ENCODE results near the gene DCP1B. TPM values are rescaled to one million over a fixed set of nuclear protein-coding genes. Genes with fewer than 3 reads are reported as not detected.

Gene DCP1B
- total and polyA plus RNA-seq, 10 donors, result 5.5 to 20.8 (median 13.8) TPM

DNA sequence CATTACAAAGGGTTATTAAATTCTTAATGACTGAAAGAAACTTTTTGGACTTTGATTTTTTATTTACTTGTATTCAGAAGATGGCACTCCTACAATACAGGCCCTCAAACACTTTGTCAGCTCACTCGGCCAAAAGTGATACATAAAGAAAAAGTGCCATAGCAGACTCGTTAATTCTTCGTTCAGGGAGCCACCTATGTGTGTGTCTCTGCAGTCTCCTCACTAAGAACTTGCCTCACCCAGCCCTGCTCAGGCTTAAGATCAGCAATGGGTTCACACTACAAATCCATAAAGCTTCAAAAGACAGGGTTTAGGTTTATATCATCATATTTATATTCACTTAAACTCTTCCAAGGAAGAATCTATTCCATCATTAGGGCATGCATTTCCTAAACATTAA is 11.5 kb downstream of the DCP1B start:
- H3K27ac ChIP-seq, result no peak overlapping the region
- H3K4me3 ChIP-seq, result no peak overlapping the region
- DNase-seq, result no peak
- WGBS, 5 donors, result 89 to 96% (median 91%) methylated on average over 3 of the region's 3 CpGs
- peaks cover 0 to 94% (median 27%) of the 10 kb centered on the region in 6 donors for H3K36me3 ChIP-seq
- no peak for TF ChIP-seq POLR2A (IDR thresholded peaks at IDR 0.05)
- TF ChIP-seq, protein P1, sequence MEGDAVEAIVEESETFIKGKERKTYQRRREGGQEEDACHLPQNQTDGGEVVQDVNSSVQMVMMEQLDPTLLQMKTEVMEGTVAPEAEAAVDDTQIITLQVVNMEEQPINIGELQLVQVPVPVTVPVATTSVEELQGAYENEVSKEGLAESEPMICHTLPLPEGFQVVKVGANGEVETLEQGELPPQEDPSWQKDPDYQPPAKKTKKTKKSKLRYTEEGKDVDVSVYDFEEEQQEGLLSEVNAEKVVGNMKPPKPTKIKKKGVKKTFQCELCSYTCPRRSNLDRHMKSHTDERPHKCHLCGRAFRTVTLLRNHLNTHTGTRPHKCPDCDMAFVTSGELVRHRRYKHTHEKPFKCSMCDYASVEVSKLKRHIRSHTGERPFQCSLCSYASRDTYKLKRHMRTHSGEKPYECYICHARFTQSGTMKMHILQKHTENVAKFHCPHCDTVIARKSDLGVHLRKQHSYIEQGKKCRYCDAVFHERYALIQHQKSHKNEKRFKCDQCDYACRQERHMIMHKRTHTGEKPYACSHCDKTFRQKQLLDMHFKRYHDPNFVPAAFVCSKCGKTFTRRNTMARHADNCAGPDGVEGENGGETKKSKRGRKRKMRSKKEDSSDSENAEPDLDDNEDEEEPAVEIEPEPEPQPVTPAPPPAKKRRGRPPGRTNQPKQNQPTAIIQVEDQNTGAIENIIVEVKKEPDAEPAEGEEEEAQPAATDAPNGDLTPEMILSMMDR (IDR thresholded peaks at IDR 0.05 in 8 of 11, conservative IDR thresholded peaks at IDR 0.05 in 3 of 11), result no peak
- TF ChIP-seq POLR2AphosphoS5 (IDR thresholded peaks at IDR 0.05), result no peak
- no peaks in the 10 kb centered on the region for H3K9me3 ChIP-seq
- peaks cover 0 to 20% (median 5%) of the 10 kb centered on the region in 6 donors for H3K4me1 ChIP-seq
- no peaks in the 10 kb centered on the region for H3K27me3 ChIP-seq (replicated peaks in 1 of 7)
- intact Hi-C loops (cut with DNase I; ENCODE audit: low total_unique reads), result no loop called here

DNA sequence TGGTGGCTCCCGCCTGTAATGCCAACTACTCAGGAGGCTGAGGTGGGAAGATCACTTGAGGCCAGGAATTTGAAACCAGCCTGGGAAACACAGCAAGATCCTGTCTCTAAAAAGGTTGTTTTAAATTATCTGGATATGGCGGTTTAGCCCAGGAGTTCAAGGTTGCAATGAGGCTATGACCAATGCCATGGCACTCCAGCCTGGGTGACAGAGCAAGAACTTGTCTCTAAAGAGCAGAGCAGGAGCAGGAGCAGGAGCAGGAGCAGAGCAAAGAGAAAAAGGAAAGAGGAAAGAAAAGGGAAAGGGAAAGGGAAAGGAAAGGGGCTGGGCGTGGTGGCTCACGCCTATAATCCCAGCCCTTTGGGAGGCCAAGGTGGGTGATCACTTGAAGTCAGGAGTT is 15.1 kb downstream of the DCP1B start:
- peaks cover 0 to 8% (median 2%) of the 10 kb centered on the region in 6 donors for H3K4me1 ChIP-seq
- no peak overlapping the region for H3K27ac ChIP-seq
- intact Hi-C loops (cut with DNase I; ENCODE audit: low total_unique reads), result no loop called here
- no peaks in the 10 kb centered on the region for H3K27me3 ChIP-seq (replicated peaks in 1 of 7)
- H3K36me3 ChIP-seq, result peaks cover 2 to 93% (median 34%) of the 10 kb centered on the region in 6 donors
- peaks cover 3 to 26% (median 21%) of the 10 kb centered on the region in 8 donors for H3K9me3 ChIP-seq
- no peak for DNase-seq
- WGBS, 5 donors, result 75 to 97% (median 91%) methylated on average over 4 of the region's 4 CpGs
- H3K4me3 ChIP-seq, result no peak overlapping the region
- TF ChIP-seq POLR2AphosphoS5 (IDR thresholded peaks at IDR 0.05) (no peak), POLR2A (IDR thresholded peaks at IDR 0.05) (no peak)
- TF ChIP-seq, protein P1 (IDR thresholded peaks at IDR 0.05 in 8 of 11, conservative IDR thresholded peaks at IDR 0.05 in 3 of 11), result no peak

DNA sequence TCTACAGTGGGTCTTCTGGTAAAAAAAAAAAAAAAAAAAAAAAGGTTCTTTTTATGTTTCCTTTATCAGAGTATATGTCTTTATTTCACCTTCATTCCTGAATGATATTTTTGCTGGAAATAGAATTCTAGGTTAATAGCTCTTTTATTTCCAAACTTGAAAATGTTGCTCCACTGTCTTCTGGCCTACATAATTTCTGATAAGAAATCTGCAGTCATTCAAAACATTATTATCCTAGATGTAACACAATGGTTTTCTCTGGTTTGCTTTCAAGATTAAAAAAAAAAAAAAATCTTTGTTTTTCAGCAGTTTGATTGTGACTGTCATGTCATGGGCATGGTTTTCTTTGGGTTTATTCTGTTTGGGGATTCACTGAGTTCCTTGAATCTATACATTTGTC is 19.5 kb downstream of the DCP1B start:
- Histone ChIP-seq H3K27ac (no peak overlapping the region), H3K9me3 (peaks cover 3 to 28% (median 22%) of the 10 kb centered on the region in 8 donors), H3K36me3 (peaks cover 2 to 64% (median 17%) of the 10 kb centered on the region in 6 donors), H3K4me1 (no peaks in the 10 kb centered on the region), H3K27me3 (replicated peaks in 1 of 7) (no peaks in the 10 kb centered on the region), H3K4me3 (no peak overlapping the region)
- TF ChIP-seq, protein P1 (IDR thresholded peaks at IDR 0.05 in 8 of 11, conservative IDR thresholded peaks at IDR 0.05 in 3 of 11), result no peak
- no peak for TF ChIP-seq POLR2A (IDR thresholded peaks at IDR 0.05)
- TF ChIP-seq POLR2AphosphoS5 (IDR thresholded peaks at IDR 0.05), result no peak
- DNase-seq, result no peak
- intact Hi-C loops (cut with DNase I; ENCODE audit: low total_unique reads), result no loop called here

DNA sequence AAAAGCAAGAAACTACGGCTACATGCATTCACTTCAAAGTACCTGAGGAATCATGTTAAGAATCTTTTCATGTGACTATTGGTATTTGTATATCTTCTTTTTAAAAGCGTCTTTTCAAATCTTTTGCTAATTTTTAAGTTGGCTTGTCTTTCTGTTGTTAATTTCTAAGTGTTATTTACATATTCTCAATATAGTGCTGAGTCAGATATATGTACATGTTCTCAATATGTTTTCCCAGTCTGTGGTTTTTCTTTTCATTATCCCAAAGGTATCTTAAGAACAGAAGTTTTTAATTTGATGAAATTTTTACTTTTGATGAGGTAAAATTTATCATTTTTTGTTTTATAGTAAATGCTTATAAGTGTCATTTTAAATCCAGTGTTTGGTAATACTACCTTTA is 24.0 kb downstream of the DCP1B start:
- no peak for DNase-seq
- WGBS, 5 donors, result 92 to 100% (median 93%) methylated on average over 2 of the region's 2 CpGs
- intact Hi-C loops (cut with DNase I; ENCODE audit: low total_unique reads), result no loop called here

More for the DNA sequence above, 24.0 kb downstream of the DCP1B start:
- H3K27me3 ChIP-seq (replicated peaks in 1 of 7), result no peaks in the 10 kb centered on the region
- TF ChIP-seq, protein P1 (IDR thresholded peaks at IDR 0.05 in 8 of 11, conservative IDR thresholded peaks at IDR 0.05 in 3 of 11), result no peak
- no peak for TF ChIP-seq POLR2AphosphoS5 (IDR thresholded peaks at IDR 0.05)
- no peak overlapping the region for H3K4me3 ChIP-seq
- H3K27ac ChIP-seq, result no peak overlapping the region
- peaks cover 3 to 16% (median 12%) of the 10 kb centered on the region in 8 donors for H3K9me3 ChIP-seq
- H3K4me1 ChIP-seq, result peaks cover 0 to 4% (median 0%) of the 10 kb centered on the region in 6 donors
- H3K36me3 ChIP-seq, result peaks cover 0 to 24% (median 0%) of the 10 kb centered on the region in 6 donors
